A549 (cell line): ENCODE data around the gene ERCC2. TPM values are rescaled to one million over a fixed set of nuclear protein-coding genes. Genes with fewer than 3 reads are reported as not detected.

ENCODE experiments used
- ATAC-seq, 2 experiments: fragments of 200-7000 bp in 1 of 2; fragments of >200 bp in 1 of 2; cut with Nextera tagmentation in 1 of 2; cut with Tn5 transposase in 1 of 2; 3 replicates each; pipeline versions ENCODE4 v1.8.0 to v1.9.1; 2018 to 2020; ENCODE audit warnings: mild to moderate bottlenecking in 1 of 2, moderate library complexity in 1 of 2
- CTCF ChIA-PET: fragments of 300-600 bp; sonication (Branson Sonifier 250); formaldehyde crosslinking; extraction: SDS; loops from one replicate; lab custom pipeline; 2021; ENCODE audit warnings: antibody characterized with exemption, inconsistent platforms; lab: Yijun Ruan, JAX
- POLR2A ChIA-PET: fragments of 350-600 bp; formaldehyde crosslinking; extraction: SDS; loops from one replicate; lab custom pipeline; 2021; ENCODE audit warnings: antibody characterized with exemption, inconsistent platforms; lab: Yijun Ruan, JAX
- DNase-seq, 2 experiments: peaks; one replicate each; pipeline versions ENCODE4 v3.0.0 to v3.0.0-alpha.2; 2011 to 2016; ENCODE audit warnings: low read depth in 1 of 2, low spot score in 1 of 2
- FAIRE-seq: peaks from 2 replicates; lab custom pipeline; 2011; peaks lifted over from hg19 to GRCh38; lab: Jason Lieb, UNC
- H3K27ac ChIP-seq, 2 experiments: fragments of >200 bp; sonication (Bioruptor Twin); formaldehyde crosslinking; 3 replicates each; pipeline ENCODE4 v1.5.1; 2016 to 2017
- H3K4me1 ChIP-seq: fragments of >200 bp; sonication (Bioruptor Twin); formaldehyde crosslinking; 3 replicates; pipeline ENCODE4 v1.6.1; 2016
- H3K4me2 ChIP-seq: fragments of >200 bp; sonication (Bioruptor Twin); formaldehyde crosslinking; 3 replicates; pipeline ENCODE4 v1.6.1; 2016
- H3K4me3 ChIP-seq: fragments of >200 bp; sonication (Bioruptor Twin); formaldehyde crosslinking; 3 replicates; pipeline ENCODE4 v1.5.1; 2016
- H3K9me3 ChIP-seq: fragments of >200 bp; sonication (Bioruptor Twin); formaldehyde crosslinking; 3 replicates; pipeline ENCODE4 v1.6.1; 2016
- ATOH8 ChIP-seq: fragments of 250-450 bp; sonication (Bioruptor Pico); IDR thresholded peaks from 2 replicates; pipeline ENCODE4 v1.5.0; 2020; ENCODE audit warnings: low read depth, mild to moderate bottlenecking, moderate library complexity
- BCL3 ChIP-seq: fragments of >200 bp; sonication (Bioruptor Twin); formaldehyde crosslinking; IDR thresholded peaks from 3 replicates; pipeline ENCODE4 v1.6.1; 2016
- CBX2 ChIP-seq: fragments of 200-600 bp; sonication (generic); IDR thresholded peaks from 2 replicates; pipeline ENCODE4 v1.6.1; 2016; ENCODE audit warnings: low read depth, mild to moderate bottlenecking, borderline replicate concordance
- CHD2 ChIP-seq: fragments of 150-350 bp; IDR thresholded peaks from 2 replicates; pipeline ENCODE4 v1.6.1; 2014; ENCODE audit warnings: low read length; ENCODE audit not compliant: partially characterized antibody
- CHD4 ChIP-seq: fragments of 200-600 bp; sonication (generic); IDR thresholded peaks from 2 replicates; pipeline ENCODE4 v1.6.1; 2016; ENCODE audit warnings: antibody characterized with exemption, mild to moderate bottlenecking, borderline replicate concordance
- EHMT2 ChIP-seq: fragments of 200-600 bp; sonication (generic); IDR thresholded peaks from 2 replicates; pipeline ENCODE4 v1.6.1; 2016; ENCODE audit warnings: antibody characterized with exemption, low read depth, mild to moderate bottlenecking, moderate library complexity
- FOXS1 ChIP-seq: fragments of 250-450 bp; sonication (Bioruptor Pico); IDR thresholded peaks from 2 replicates; pipeline ENCODE4 v1.5.0; 2020; ENCODE audit warnings: mild to moderate bottlenecking, moderate library complexity
- KDM1A ChIP-seq: fragments of 200-600 bp; sonication (generic); IDR thresholded peaks from 2 replicates; pipeline ENCODE4 v1.6.1; 2016; ENCODE audit warnings: low read depth, mild to moderate bottlenecking
- KDM5A ChIP-seq: fragments of 200-600 bp; sonication (generic); IDR thresholded peaks from 2 replicates; pipeline ENCODE4 v1.6.1; 2016; ENCODE audit warnings: antibody characterized with exemption, mild to moderate bottlenecking
- MYC ChIP-seq: IDR thresholded peaks from 2 replicates; pipeline ENCODE4 v1.6.1; 2012; ENCODE audit warnings: mild to moderate bottlenecking, inconsistent platforms, low read length, improper control_type of control experiment, borderline replicate concordance
- NPAS2 ChIP-seq: fragments of 250-450 bp; sonication (Bioruptor Pico); IDR thresholded peaks from 2 replicates; pipeline ENCODE4 v1.8.0; 2022; ENCODE audit warnings: mild to moderate bottlenecking, moderate library complexity, borderline replicate concordance
- RCOR1 ChIP-seq: fragments of 150-350 bp; IDR thresholded peaks from 2 replicates; pipeline ENCODE4 v1.6.1; 2014; ENCODE audit warnings: antibody characterized with exemption, low read length, low read depth
- SREBF2 ChIP-seq: fragments of 450-650 bp; IDR thresholded peaks from 2 replicates; pipeline ENCODE4 v1.6.1; 2014; ENCODE audit warnings: mild to moderate bottlenecking, moderate library complexity
- USF2 ChIP-seq: fragments of 450-650 bp; IDR thresholded peaks from 2 replicates; pipeline ENCODE4 v1.6.1; 2014; ENCODE audit warnings: antibody characterized with exemption
- ZFP36 ChIP-seq: fragments of 450-650 bp; IDR thresholded peaks from 2 replicates; pipeline ENCODE4 v1.6.1; 2014; ENCODE audit warnings: borderline replicate concordance; ENCODE audit not compliant: partially characterized antibody
- ZNF302 ChIP-seq: fragments of 250-450 bp; sonication (Bioruptor Pico); IDR thresholded peaks from 2 replicates; pipeline ENCODE4 v1.9.0; 2021; ENCODE audit warnings: inconsistent platforms, mild to moderate bottlenecking, moderate library complexity
- ZSCAN20 ChIP-seq: fragments of 250-450 bp; sonication (Bioruptor Pico); IDR thresholded peaks from 2 replicates; pipeline ENCODE4 v1.8.0; 2022; ENCODE audit warnings: mild to moderate bottlenecking, moderate library complexity
- WGBS: methylation state at CpG from one replicate; pipeline ENCODE4 v1.1.6; 2017; ENCODE audit errors: missing lambda C conversion rate; 5-methylcytosine and 5-hydroxymethylcytosine counted together
- polyA plus RNA-seq, 4 experiments: library from polyadenylated mRNA; depleted of rRNA in 3 of 4; stranded (reverse); fragments of >200 nt; fragmentation: RNase III in 1 of 4; extraction: RNeasy Plus Mini Kit Qiagen cat#74134 plus additional on column Dnase treatment in 1 of 4; gene quantifications; 2 replicates in 3 of 4; 3 replicates in 1 of 4; pipeline ENCODE4 v1.2.3, GENCODE V29; 2011 to 2017
- TF ChIP-seq, protein P1 (sequence below): fragments of 150-350 bp; IDR thresholded peaks from 2 replicates; pipeline ENCODE4 v1.6.1; 2014; ENCODE audit warnings: low read depth, mild to moderate bottlenecking, low read length

ERCC2 gene
- polyA plus RNA-seq, 2 of the 4 experiments (the other 2 are of a cell fraction): 12.9 to 19.8 TPM

DNA sequence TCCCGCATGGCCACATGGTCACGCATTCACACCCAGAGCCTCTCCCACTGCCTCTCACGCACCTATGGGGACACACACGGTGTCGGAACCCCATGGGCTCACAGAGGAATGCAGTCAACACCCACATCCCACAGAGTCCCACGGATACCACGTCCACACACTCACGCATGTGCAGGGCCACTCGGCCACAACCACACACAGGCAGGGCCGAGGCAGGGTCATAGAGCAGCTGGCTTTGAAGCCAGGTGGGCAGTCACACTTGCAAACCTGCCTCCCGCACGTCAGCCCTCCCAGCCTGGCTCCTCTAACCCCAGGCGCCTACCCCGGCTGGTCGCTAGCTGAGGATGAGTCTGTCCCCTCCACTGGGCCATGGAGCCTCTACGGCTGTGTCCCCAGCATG, 8.1 kb downstream of the ERCC2 start:
- 97% methylated on average over 13 of the region's 16 CpGs for WGBS
- H3K4me3 ChIP-seq: no peak overlapping the region
- no peak for TF ChIP-seq ZFP36
- TF ChIP-seq ATOH8 (CRISPR knock-in tag): no peak
- TF ChIP-seq KDM1A: no peak
- no peak for TF ChIP-seq MYC
- no peak for TF ChIP-seq ZNF302 (CRISPR knock-in tag)
- TF ChIP-seq CHD2: no peak
- no peak for TF ChIP-seq NPAS2 (CRISPR knock-in tag)
- no peak for TF ChIP-seq EHMT2
- ATAC-seq (no peak), FAIRE-seq (no peak), DNase-seq (no peak)
- no peaks in the 10 kb centered on the region for H3K4me1 ChIP-seq
- CTCF ChIA-PET: interaction anchor here (2.3 kb wide), 1 partner anchor 23 kb away, joined by 7 read pairs; no protein-coding TSS in a partner anchor
- no peak overlapping the region for H3K27ac ChIP-seq
- no peak overlapping the region for H3K4me2 ChIP-seq
- H3K9me3 ChIP-seq: no peaks in the 10 kb centered on the region
- POLR2A ChIA-PET: no interaction called here

DNA sequence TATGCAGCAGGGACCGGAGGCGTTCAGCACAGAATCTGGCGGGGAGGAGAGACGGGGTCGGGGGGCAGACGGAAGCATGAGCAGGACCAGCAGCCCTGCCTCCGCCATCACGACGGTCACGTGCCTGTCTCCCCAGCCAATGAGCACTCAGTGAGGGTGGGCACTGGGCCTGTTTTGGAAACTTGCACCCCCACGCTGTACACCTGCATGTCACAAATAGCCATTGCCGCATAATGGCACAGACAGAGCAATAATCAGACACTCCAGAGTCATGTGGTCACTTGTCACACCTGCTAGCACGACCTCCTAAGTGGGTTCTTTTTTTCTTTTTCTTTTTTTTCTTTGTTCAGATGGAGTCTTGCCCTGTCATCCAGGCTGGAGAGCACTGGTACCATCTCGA, 8.8 kb downstream of the ERCC2 start:
- Histone ChIP-seq H3K27ac (no peak overlapping the region), H3K4me2 (no peak overlapping the region), H3K4me1 (no peaks in the 10 kb centered on the region), H3K4me3 (no peak overlapping the region), H3K9me3 (no peaks in the 10 kb centered on the region)
- TF ChIP-seq RCOR1: no peak
- TF ChIP-seq, protein P1, sequence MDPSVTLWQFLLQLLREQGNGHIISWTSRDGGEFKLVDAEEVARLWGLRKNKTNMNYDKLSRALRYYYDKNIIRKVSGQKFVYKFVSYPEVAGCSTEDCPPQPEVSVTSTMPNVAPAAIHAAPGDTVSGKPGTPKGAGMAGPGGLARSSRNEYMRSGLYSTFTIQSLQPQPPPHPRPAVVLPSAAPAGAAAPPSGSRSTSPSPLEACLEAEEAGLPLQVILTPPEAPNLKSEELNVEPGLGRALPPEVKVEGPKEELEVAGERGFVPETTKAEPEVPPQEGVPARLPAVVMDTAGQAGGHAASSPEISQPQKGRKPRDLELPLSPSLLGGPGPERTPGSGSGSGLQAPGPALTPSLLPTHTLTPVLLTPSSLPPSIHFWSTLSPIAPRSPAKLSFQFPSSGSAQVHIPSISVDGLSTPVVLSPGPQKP: no peak
- no peak for TF ChIP-seq KDM5A
- WGBS: 93% methylated on average over 14 of the region's 14 CpGs
- DNase-seq (no peak), FAIRE-seq (no peak), ATAC-seq (no peak)
- CTCF ChIA-PET: interaction anchor here (2.3 kb wide), 1 partner anchor 23 kb away, joined by 7 read pairs; no protein-coding TSS in a partner anchor
- POLR2A ChIA-PET: no interaction called here

- FAIRE-seq: no peak
These were observed 12.1 kb downstream of the ERCC2 start for GRCh38 chr19:45358213-45358792.

More at GRCh38 chr19:45358213-45358792, 12.1 kb downstream of the ERCC2 start:
- ATAC-seq (no peak), DNase-seq (no peak)
- H3K4me1 ChIP-seq: no peaks in the 10 kb centered on the region
- no peak overlapping the region for H3K4me3 ChIP-seq
- no peak for TF ChIP-seq SREBF2
- no peak for TF ChIP-seq FOXS1 (CRISPR knock-in tag)
- TF ChIP-seq BCL3: no peak
- no peak for TF ChIP-seq CHD4
- TF ChIP-seq ZNF302 (CRISPR knock-in tag): no peak
- no peak for TF ChIP-seq ZSCAN20 (CRISPR knock-in tag)
- TF ChIP-seq CBX2: no peak
- no peak for TF ChIP-seq USF2
- no peak for TF ChIP-seq RCOR1
- H3K9me3 ChIP-seq: no peaks in the 10 kb centered on the region
- H3K27ac ChIP-seq: no peak overlapping the region
- CTCF ChIA-PET: interaction anchor here (1.4 kb wide), 1 partner anchor 44 kb away, joined by 3 read pairs; no protein-coding TSS in a partner anchor
- H3K4me2 ChIP-seq: no peak overlapping the region
- WGBS: 91% methylated on average over 12 of the region's 12 CpGs
- POLR2A ChIA-PET: no interaction called here
